GM19043 (cell line): ENCODE results near the gene MAP3K9.

Experiments used
- ATAC-seq: cut with Tn5 transposase; IDR thresholded peaks from one replicate; pipeline ENCODE4 v1.9.1; 2021; ENCODE audit warnings: low read depth; ENCODE audit not compliant: unreplicated experiment

The MAP3K9 gene

DNA sequence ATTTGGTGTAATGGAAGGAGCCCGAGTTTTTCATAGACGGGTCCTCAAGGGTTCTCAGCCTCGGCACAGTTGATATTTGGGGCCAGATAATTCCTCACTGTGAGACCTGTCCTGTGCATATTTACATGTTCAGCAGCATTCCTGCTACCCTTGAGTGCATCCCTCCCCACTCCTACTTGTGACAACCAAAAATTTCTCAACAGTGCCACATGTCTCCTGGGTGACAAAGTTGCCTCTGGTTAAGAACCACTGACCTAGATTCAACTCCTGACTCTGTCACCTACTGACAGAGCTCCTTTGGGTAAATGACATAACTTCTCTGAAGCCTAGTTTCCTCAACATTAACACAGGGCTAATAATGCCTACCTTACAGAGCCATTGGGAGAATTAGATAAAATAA, 107.2 kb downstream of the MAP3K9 start:
- no peak for ATAC-seq

GRCh38 chr14:70701610-70702009, 107.7 kb downstream of the MAP3K9 start:
- no peak for ATAC-seq

DNA sequence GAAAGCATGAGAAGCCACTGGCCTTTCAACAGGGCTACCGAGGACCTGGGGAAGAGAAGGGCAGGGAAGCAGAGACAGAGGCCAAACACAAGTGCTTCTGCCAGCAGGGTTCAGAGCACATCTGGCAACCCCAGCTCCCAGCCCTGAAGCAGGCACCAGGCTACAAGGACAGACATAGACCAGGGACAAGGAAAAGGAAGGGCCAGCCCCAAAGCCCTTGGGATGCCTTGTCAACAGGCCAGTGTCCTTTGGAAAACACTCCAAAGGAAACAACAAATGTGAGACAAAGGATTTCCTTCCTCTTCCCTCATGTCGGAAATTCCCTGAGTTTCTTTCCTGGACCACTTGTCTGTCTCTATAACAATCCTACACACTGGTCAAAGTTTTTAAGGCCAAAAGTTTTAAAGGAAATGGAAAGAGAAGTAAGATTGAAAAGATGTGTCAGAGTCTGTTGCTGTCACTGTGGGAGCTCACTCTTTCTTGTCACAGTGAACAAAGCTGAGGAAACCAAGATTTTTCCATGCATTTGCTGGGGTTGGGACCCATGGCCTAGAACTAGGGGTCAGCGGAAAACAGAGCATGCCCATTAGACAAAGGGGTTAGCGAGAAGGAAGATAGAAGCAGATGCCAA, 108.2 kb downstream of the MAP3K9 start:
- ATAC-seq, result no peak

GRCh38 chr14:70699646-70700045, 109.7 kb downstream of the MAP3K9 start:
- ATAC-seq, result no peak

GRCh38 chr14:70698288-70698687, 111.0 kb downstream of the MAP3K9 start:
- ATAC-seq, result no peak

GRCh38 chr14:70697701-70698100, 111.6 kb downstream of the MAP3K9 start:
- no peak for ATAC-seq

DNA sequence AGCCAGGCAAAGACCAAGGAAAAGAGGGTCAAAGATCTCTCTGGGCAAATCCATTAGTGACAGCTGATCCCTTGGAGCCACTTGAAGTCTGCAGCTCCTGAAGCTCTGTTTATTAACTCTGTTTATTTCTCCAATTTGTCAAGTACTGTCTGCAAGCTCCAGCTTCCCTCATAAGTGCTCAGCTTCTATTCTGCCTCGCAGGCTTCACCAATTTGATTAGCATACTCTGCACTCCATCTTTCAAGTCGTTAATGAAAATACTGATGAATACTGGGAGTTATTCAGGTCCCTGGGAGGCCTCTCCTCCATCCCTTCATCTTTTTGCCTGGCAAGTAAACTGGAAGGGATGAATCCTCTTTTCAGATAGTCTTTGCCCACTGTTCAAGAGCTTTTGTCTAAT, 113.3 kb downstream of the MAP3K9 start:
- no peak for ATAC-seq

GRCh38 chr14:70692210-70692609, 117.1 kb downstream of the MAP3K9 start:
- ATAC-seq, result no peak

DNA sequence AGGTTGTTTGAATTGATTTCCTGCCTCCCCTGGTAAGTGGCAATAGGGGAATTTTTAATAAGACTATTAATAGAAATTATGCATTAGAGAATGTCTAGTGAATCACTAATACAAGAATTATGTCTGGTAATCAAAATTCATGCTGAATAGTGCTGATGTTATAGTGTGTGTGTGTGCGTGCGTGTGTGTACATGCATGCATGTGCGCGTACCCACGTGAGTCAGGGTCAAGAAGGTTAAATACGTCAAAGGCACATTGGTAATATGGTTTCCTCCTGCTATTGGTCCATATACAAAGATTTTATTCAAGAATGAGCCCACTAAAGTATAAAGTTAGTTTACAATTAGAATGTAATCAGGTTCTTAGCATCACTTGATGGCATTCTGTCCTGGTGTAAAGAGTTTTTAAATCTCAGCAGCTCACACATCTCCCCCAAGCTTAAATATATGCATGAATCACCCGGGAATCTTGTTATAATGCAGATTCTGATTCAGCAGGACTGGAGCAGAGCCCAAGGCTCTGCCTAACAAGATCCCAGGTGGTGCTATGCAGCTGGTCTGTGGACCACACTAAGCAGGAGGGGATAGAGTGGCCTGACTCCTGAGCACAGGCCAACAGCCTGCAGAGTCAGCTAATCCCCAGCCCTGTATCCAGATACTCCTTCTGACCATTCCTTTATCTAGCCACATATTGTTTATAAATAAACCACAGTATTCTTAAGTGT, 123.7 kb downstream of the MAP3K9 start:
- no peak for ATAC-seq

- ATAC-seq, result no peak
Measured at GRCh38 chr14:70683983-70684382, 125.3 kb downstream of the MAP3K9 start.

DNA sequence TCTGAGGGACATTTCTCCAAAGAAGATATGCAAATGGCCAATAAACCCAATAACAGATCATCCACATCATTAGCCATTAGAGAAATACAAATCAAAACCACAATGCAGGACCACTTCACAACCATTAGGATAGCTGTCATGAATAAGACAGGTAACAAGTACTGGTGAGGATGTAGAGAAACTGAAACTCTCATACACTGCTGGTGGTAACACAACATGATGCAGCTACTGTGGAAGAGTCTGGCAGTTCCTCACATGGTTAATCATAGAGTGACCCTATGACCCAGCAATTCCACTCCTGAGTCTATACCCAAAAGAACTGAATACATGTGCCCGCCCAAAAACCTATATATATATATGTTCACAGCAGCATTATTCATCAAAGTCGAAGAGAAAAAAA, 128.6 kb downstream of the MAP3K9 start:
- no peak for ATAC-seq

- no peak for ATAC-seq
Measured at GRCh38 chr14:70677341-70677740, 132.0 kb downstream of the MAP3K9 start.
